Nucleus accumbens (tissue), 56 donors: Measurements from ENCODE around the gene ETV2.

Source experiments
- DNase-seq, 56 donors: peaks; one replicate each; lab custom pipeline; 2025; lab: John Stamatoyannopoulos, UW

ETV2 gene

DNA sequence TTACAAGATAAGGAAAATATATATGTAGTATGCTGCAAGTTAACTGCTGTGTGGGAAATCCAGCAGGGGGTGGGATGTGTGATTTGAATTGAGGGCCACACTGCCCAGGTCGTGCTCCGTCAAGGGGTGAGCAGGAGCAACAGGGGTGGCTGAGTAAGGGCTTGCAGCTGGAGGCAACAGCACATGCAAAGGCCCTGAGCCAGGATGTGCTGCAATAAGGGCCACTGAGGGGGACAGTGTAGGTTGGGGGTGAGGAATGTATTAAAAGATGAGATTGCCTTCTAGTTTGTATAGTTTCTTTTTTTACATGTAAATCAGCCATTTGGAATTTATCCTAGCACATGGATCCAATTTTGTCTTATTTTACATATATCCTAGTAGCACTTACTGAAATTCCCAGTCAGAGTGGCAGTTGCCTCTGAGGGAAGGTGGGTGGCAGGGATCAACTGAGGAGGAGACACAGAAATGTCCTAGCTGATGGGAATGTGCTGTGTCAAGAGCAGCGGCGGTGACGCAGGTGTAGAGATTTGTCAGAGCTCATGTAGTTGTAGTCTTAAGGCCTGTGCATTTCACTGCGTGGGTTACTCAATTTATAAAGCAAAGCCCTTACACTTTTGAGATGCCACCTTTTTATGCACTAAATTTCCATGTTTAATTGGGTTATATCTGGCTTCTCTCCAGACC is 18.1 kb upstream of the ETV2 start:
- peak in 20 of 56 donors; percentile 3 to 76 (median 35) for DNase-seq

DNA sequence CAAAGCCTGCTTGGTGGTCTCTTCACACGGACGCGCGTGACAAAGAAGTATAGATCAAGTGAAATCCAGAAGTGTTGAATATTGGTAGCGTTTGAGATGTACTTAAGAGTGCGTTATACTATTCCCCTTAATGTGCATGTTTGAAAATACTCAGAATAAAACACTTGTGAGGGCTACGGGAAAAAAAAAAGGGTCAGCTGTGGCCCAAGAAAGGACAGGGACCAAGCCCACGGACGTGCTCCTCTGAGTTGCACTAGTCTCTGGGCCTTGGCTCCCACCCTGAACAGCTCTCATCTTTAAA is 13.3 kb upstream of the ETV2 start:
- DNase-seq = no peak

DNA sequence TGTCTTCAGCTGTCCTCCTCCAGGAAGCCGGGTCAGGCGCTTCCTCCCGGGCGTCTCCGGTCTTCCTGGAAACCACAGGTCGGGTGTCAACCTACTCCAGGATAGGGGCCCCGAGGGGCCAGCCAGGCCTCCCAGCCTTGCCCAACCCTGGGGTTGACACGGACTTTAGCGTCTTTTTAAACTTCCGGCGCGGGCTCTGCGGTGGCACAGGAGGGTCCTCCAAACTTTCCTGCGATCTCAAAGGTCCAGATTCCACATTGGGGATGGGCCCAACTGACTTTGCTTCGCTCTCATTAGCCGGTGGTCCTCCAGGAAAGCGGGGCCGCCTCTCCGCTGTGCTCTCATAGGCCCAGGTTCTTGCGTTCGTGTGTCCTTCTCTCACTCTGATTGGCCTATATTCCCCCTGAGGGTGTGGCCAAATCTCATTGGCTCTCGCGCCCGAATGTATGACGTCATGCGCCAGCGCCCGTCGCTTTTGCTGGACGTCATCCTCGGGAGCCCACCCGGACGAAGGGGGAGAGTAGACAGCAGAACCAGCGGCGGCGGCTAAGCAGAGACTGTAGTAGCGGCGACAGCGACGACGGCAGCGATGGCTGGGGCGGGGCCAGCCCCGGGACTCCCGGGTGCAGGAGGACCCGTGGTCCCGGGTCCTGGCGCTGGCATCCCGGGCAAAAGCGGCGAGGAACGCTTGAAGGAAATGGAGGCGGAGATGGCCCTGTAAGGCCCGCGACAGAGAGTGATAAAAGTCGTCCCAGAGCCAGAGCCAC is 12.8 kb upstream of the ETV2 start, which contains the start of gene RBM42:
RBM42 (plus strand) TSS at position 472 of the 767 bp plus-strand sequence; CDS start at position 590, 118 bp downstream.
- peak; percentile 73 to 98 (median 93) for DNase-seq

DNA sequence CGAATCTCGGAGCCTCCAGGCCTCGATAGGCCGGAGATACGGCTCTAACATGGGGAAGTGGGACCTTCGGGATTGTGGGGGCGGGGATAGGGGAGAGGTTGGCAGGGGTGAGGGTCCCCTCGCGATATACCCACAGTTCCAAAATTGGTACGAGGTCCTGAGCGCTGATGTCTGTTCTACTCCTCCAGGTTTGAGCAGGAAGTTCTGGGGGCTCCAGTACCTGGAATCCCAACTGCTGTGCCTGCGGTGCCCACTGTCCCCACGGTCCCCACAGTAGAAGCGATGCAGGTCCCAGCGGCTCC is 12.3 kb upstream of the ETV2 start:
- DNase-seq = no peak

DNA sequence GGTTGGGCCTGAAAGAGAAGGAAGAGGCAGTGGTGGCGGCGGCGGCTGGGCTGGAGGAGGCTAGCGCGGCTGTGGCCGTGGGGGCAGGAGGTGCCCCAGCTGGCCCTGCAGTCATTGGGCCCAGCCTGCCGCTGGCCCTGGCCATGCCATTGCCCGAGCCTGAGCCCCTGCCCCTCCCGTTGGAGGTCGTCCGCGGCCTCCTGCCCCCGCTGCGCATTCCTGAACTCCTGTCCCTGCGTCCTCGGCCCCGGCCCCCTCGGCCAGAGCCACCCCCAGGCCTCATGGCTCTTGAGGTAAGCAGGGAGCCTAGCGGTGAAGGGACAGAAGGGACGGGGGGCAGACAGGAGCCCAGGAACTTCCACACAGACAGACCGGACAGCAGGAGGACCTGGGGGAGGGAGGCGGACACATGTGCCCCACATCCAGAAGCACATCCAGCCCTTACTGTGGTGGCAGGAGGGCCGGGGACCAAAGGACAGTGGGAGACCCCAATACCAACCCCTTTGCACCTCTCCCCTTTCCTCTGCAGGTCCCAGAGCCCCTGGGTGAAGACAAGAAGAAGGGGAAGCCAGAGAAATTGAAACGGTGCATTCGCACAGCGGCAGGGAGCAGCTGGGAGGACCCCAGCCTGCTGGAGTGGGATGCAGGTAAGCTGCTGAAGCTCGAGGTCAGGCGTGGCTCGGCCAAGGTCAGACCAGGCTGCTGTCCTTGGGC is 7.7 kb upstream of the ETV2 start:
- DNase-seq = no peak

DNA sequence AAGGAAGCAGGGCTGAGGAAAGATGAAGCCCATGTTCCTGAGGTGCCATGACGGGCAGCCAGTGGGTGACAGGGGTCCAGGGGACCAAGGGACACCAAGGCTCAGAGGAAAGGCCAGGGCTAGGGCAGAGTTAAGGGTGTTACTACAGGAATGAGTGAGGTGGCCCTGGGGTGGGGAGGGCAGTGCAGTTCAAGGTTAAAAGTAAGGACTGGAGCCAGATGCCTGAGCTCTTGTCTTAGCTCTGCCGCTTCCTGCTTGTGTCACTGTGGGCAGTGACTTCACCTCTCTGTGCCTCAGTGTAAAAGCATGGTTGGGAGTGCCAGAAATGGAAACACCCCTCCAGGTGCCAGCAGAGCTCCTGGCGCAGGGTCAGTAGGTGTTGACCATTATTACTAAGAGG is 4.9 kb upstream of the ETV2 start:
- DNase-seq = no peak

DNA sequence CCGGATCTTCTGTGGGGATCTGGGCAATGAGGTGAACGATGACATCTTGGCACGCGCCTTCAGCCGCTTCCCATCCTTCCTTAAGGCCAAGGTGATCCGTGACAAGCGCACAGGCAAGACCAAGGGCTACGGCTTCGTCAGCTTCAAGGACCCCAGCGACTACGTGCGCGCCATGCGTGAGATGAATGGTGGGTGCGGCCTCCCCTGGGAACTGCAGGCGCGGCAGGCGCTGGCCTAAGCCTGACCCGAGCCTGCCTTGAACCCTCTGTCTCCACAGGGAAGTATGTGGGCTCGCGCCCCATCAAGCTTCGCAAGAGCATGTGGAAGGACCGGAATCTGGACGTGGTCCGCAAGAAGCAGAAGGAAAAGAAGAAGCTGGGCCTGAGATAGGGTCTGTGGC is 4.4 kb upstream of the ETV2 start:
- DNase-seq = no peak

DNA sequence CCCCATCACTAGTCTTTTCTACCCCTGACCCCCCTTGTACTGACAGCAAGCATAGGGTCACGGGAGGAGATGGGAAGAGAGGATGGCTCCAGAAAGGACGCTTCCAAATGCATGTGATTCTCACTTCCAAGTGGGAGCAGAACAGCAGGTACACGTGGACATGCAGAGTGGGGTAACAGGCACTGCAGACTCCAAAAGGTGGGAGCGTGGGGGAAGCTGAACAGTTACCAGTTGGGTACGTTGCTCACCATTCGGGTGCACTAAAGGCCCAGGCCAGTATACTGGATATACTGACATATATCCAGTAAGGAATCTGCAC is 2.3 kb upstream of the ETV2 start:
- no peak for DNase-seq

DNA sequence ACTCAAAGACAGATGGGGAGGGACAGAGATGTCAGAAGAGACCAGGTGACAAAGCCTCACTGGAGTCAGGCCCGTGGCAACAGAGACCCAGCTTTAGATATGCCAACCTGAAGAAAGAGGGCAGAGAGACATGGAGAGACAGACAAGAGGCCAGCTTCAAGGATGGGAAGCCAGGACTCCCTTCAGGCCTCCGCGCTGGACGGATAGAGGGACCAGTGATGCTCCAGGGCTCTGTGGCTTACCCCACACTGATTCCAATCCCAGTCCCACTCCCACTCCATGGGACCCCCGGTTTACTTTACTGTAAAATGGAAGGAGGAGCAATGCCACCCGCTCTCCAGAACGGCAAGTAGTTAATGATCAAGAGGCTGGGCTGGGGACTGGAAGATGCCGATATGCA is 1.7 kb upstream of the ETV2 start:
- DNase-seq = no peak

DNA sequence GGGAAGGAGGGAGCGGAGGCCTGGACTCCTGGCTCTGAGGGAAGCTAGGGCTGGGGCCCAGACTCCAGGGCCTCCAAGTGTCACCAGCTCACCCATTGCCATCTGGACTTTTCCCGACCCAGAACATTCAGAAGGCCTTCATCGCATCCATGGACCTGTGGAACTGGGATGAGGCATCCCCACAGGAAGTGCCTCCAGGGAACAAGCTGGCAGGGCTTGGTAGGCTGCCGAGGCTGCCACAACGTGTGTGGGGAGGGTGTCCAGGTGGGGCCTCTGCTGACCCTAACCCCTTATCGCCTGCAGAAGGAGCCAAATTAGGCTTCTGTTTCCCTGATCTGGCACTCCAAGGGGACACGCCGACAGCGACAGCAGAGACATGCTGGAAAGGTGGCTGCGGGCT is 767 bp downstream of the ETV2 start:
- DNase-seq = no peak

DNA sequence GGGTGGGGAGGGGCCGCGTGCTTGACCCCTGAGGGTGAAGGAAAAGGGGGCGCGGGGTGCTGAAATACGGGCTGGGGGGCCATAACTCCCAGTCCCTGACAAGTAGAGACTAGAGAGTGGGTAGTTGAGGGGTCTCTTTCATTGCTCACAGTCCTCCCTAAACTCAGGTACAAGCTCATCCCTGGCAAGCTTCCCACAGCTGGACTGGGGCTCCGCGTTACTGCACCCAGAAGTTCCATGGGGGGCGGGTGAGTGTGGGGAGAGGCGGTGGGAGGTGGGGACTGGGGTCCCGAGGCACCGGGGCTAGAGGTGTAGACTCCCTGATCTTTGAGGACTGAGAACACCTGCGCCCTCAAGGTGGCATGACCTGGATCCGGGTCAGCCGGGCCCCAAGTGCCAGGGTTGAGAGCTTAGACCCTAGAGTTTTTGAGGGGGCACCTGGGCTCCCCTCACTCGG is 1.3 kb downstream of the ETV2 start:
- no peak for DNase-seq

DNA sequence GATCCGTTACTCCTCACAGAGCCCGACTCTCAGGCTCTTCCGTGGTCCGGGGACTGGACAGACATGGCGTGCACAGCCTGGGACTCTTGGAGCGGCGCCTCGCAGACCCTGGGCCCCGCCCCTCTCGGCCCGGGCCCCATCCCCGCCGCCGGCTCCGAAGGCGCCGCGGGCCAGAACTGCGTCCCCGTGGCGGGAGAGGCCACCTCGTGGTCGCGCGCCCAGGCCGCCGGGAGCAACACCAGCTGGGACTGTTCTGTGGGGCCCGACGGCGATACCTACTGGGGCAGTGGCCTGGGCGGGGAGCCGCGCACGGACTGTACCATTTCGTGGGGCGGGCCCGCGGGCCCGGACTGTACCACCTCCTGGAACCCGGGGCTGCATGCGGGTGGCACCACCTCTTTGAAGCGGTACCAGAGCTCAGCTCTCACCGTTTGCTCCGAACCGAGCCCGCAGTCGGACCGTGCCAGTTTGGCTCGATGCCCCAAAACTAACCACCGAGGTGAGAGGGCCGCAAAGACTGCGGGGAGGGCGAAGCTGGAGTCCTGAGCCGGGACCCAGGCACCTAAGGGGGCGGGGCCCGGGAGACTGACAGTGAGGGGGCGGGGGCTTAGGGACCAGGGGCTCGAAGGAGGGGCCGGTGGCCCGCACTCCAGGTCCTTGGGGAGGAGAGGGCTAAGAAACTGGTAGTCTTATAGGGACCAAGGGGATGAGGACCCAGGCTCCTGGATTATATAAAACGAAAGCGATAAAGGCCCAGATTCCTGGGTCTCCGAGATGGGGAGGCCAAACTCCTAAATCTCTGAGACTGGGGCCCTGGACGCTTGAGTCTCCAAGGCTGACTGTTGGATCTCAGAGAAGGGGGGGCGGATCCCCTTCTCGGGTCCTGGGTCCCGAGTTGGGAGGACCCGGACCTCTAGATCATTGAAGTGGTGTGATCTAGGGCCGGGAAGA is 2.0 kb downstream of the ETV2 start:
- DNase-seq = peak in 40 of 56 donors; percentile 3 to 71 (median 36)

DNA sequence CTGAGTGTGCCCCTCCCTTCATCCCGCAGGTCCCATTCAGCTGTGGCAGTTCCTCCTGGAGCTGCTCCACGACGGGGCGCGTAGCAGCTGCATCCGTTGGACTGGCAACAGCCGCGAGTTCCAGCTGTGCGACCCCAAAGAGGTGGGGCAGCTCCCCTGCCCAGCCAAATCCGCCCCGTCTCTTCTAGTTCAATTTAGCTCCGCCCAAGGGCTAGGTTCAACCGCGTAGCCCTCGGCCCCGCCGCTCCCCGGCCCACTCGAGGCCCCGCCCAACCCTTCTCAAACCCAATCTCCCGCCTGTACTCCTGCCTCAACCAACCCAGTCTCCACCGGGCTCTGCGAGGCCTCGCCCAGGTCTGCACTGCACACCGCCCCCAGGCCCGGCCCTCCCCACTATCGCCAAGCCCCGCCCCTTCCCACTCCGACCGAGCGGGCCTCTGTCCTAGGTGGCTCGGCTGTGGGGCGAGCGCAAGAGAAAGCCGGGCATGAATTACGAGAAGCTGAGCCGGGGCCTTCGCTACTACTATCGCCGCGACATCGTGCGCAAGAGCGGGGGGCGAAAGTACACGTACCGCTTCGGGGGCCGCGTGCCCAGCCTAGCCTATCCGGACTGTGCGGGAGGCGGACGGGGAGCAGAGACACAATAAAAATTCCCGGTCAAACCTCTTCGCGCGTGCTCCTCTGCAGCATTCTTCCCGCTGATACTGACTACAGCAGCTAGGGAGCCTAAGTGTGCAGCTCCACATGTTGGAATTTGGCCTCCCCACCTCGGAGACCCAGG is 2.9 kb downstream of the ETV2 start:
- DNase-seq = peak in 50 of 56 donors; percentile 8 to 80 (median 42)

DNA sequence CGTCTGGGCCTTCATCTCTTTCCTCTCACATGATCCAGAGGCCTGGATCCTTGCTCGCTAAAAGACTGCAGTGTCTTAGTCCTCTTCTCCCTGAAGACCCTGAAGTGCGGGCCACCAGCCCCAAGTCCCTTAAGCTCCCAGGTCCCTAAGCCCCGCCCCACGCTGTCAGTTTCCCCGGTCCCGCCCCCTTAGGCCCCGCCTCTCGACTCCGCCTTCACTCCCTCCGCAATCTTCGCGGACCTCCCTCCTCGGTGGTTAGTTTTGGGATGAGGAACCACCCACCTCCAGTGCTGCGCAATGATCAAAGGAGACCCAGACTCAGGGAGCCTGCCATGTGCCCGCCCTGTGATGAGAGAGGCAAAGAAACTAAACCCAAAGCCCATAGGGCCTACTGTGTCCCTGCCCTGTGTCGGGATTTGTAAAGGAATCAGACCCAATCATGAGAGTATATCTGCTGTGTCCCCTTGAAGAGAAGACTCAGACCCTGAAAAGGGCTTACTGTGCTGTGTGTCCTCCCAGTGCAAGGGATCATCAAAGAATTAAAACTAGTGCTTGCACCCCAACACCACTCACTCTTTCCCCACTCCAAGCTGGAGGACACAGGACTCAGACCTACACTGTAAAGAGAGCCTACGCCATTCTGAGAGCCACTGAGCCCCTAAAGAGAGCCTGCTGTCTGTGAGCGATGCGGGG is 3.6 kb downstream of the ETV2 start:
- peak in 45 of 56 donors; percentile 5 to 78 (median 35) for DNase-seq

DNA sequence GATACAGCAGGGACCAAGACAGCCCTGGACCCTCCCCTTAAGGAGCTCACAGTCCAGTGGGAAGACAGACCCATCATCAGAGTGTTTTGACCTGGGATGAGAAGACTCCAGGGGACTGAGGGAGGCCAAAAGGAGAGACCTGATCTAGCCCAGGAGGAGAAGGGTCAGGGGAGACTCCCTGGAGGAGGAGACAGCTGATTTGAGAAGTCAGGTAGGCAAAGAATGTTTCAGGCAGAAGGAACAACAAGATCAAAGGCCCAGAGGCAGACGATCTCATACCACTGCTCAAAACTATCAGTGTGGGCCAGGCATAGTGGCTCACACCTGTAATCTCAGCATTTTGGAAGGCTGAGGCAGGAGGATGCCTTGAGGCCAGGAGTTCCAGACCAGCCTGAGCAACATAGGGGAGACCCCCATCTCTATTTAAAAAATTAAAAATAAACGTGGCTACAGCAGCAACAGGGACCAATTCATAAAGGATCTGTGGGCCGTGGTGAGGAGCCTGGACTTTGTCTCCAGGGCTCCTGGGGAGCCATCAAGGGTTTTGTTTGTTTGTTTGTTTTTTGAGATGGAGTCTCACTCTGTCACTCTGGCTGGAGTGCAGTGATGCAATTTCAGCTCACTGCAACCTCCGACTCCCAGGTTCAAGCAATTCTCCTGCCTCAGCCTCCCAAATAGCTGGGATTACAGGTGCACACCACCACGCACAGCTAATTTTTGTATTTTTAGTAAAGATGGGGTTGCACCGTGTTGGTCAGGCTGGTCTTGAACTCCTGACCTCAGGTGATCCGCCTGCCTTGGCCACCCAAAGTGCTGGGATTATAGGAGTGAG is 4.4 kb downstream of the ETV2 start:
- no peak for DNase-seq

DNA sequence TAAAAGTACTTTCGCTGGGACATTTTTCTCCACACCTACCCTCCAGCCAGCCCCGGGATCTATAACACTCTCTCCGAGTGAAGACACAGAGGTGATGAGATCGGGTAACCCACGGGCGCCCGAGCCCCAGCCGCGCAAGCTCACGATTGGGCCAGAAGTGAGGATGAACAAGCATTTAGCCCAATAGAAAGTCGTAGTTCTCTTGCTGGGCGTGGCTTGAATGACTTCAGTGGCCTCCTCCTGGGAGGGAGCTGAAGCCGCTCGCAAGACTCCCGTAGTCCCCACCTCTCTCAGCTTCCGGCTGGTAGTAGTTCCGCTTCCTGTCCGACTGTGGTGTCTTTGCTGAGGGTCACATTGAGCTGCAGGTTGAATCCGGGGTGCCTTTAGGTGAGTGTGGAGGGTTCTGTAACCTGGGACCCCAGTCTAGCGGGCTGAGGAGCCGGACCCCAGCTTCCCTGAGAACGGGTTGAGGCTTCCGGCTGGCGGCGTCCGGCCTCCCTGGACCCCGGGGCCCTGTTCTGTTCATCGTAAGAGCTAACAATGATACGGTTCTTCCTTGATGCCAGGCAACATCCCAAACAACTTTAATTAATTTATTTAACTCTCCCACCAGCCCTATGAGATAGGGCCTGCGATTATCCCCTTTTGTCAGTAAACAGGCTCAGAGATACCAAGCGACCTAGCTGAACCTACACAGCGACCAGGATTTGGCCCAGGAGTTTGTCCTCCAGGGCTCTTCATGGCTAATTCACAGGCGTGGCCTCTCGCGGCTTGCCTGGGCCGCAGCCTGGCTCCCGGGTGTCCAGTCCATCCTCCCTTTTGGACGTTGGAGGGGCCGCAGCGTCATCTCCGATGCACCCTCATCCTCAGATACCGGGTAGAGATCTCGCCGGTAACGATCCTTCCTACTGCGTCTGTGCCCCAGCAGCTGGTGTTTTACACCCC is 6.7 kb downstream of the ETV2 start, which contains the start of gene COX6B1:
COX6B1 (plus strand) TSS at position 307 of the 945 bp plus-strand sequence. CDS start 2,921 bp downstream, outside the sequence.
- peak; percentile 56 to 99 (median 94) for DNase-seq

DNA sequence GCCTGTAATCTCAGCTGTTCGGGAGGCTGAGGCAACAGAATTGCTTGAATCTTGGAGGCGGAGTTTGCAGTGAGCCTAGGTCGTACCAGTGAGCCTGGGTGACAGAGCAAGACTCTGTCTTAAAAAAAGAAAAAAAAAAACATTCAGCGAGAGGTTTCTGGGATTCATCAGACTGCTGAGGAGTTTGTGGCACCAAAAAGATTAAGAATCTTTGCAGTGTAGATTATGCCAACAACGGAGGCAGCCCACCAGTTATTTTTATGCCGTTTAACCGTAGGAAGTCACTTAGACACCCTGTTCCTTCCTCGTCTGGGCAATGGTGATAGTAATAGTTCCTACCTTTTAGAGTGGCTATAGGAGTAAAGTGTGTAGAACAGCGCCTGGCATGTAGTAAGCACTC is 9.0 kb downstream of the ETV2 start:
- DNase-seq = no peak
